GM18499 (cell line): ENCODE measurements around the gene MCOLN2.
"Not testable (repeated sequence)": the region's sequence is repeated elsewhere in the genome, so short reads cannot be mapped to it uniquely, and the experiment has no call there.

ENCODE experiments used
- ATAC-seq: cut with Tn5 transposase; IDR thresholded peaks from one replicate; pipeline ENCODE4 v1.9.1; 2021; ENCODE audit warnings: moderate number of reproducible peaks; ENCODE audit not compliant: insufficient read depth, unreplicated experiment

MCOLN2 gene

GRCh38 chr1:84988588-84988987, 8.3 kb downstream of the MCOLN2 start:
- peak; percentile 48 for ATAC-seq

DNA sequence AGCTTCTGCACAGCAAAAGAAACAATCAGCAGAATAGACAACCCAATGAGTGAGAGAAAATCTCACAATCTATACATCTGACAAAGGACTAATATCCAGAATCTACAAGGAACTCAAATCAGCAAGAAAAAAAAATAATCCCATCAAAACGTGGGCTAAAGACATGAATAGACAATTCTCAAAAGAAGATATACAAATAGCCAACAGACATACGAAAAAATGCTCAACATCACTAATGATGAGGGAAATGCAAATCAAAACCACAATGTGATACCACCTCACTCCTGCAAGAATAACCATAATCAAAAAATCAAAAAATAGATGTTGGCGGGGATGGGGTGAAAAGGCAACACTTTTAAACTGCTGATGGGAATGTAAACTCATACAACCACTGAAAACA, 10.4 kb downstream of the MCOLN2 start:
- not testable (repeated sequence) for ATAC-seq

GRCh38 chr1:84985365-84985764, 11.5 kb downstream of the MCOLN2 start:
- ATAC-seq, result no peak

- ATAC-seq, result no peak
These were observed 14.5 kb downstream of the MCOLN2 start for GRCh38 chr1:84982395-84982794.

- no peak for ATAC-seq
These were observed 21.9 kb downstream of the MCOLN2 start for GRCh38 chr1:84975035-84975434.

DNA sequence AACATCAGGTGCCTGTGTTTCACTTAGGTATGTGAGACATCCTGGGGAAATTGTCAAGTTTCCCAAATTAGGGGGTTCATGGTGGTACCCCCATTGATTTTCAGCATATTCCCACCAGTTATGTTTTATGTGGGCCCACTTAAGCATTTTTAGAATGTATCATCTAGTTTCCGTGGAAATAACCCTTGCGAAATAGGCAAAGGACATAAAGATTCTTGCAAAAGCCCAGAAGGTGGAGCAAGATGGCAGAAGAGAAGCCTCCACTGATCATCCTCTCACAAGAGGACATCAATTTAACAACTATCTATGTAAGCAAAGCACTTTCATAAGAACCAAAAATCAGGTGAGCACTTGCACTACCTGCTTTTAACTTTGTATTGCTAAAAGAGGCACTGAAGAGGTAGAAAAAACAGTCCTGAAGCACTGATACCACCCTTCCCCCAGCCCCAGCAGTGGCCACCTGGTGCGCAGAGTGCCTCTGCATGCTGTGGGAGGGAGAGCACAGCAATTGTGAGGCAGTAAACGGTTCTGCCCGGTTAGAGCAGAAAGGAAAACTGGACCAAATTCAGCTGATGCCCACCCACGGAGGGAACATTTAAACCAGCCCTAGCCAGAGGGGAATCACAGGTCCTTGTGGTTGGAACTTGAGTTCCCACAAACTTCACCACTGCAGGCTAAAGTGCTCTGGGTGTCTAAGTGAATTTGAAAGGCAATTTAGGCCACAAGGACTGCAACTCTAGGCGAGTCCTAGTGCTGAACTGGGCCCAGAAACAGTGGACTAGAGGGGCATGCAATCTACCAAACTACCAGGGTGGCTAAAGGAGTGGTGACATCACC, 23.2 kb downstream of the MCOLN2 start:
- ATAC-seq, result no peak

DNA sequence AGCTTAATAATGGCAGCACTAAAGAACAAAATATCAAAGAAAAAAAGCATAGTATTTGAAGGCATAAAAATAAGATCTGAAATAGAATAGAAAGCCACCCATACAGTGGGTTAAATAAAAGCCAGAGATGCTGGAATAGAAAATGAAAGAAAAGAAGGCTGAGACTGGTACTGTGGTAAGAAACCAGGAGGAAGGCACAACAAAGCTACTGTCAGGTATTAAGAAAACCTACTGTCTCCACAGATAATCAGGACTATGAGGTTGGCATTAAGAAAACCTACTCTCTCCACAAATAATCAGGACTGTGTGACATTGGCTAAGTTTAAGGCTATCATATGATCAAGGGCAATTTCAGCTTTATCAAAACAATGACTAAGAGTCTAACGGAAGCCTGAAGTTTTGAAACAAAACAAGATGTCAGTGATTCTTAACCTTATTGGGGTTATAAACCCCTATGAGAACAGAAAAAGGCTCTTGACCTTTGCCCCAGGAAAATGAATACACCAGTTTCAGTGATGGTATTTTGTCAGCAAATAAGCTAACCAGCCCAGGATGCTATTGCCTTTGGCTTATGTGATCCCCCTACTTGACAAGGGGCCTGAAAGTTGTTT, 24.4 kb downstream of the MCOLN2 start:
- peak; percentile 27 for ATAC-seq

GRCh38 chr1:84971957-84972356, 25.0 kb downstream of the MCOLN2 start:
- no peak for ATAC-seq

DNA sequence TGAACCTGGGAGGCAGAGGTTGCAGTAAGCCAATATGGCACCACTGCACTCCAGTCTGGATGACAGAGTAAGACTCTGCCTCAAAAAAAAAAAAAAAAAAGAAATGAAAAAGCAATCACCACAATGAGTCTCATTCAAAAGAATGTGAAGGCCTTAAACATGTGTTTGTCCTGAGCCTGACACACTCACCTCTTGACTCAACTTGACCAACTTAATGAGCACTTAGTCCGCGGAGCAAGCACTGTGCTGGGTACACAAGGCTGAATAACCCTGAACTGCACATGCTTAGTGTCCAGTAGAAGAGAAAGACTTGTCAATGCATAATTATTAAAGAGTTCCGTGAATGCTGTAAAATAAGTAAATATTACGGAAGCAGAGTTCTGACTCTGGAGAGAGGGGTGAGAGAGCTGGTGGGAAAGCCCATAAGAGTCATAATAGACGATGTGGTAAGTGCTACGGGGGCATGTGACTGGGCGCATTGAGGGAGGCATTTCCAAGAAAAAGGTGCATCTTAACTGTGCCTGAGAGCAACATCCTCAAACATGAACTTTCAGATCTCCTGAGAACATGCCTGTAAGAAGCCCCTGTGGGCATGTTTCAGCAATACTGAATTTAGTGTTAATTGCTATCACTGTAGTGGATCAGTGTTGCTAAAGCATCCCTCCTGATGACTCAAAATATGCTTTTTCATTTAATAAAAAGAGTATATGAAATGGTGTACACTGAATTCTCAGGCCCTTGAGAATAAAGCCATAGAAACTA, 27.2 kb downstream of the MCOLN2 start:
- peak; percentile 37 for ATAC-seq

GRCh38 chr1:84968865-84969264, 28.0 kb downstream of the MCOLN2 start:
- no peak for ATAC-seq

GRCh38 chr1:84968101-84968500, 28.8 kb downstream of the MCOLN2 start:
- ATAC-seq, result no peak

DNA sequence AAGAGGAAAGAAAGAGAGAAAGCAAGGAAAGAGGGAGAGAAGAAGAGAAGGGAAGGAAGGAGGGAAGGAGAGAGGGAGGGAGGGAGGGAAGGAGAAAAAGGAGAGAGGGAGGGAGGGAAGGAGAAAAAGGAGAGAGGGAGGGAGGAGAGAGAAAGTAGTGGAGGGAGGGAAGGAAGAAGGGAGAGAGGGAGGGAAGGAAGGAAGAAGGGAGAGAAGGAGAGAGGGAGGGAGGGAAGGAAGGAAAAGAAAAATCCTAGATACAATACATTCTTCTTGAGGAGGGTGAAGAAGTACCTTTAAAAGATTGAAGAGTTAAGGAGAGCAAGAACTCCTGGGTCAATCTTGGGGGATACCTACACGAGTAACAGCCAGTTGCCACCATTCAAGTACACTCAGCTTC, 29.2 kb downstream of the MCOLN2 start:
- ATAC-seq, result no peak

GRCh38 chr1:84963021-84963420, 33.9 kb downstream of the MCOLN2 start:
- ATAC-seq, result no peak

GRCh38 chr1:84961316-84961715, 35.6 kb downstream of the MCOLN2 start:
- ATAC-seq, result no peak

GRCh38 chr1:84960371-84960770, 36.5 kb downstream of the MCOLN2 start:
- no peak for ATAC-seq

- ATAC-seq, result peak; percentile 71
These were observed 37.6 kb downstream of the MCOLN2 start for GRCh38 chr1:84959294-84959693.

DNA sequence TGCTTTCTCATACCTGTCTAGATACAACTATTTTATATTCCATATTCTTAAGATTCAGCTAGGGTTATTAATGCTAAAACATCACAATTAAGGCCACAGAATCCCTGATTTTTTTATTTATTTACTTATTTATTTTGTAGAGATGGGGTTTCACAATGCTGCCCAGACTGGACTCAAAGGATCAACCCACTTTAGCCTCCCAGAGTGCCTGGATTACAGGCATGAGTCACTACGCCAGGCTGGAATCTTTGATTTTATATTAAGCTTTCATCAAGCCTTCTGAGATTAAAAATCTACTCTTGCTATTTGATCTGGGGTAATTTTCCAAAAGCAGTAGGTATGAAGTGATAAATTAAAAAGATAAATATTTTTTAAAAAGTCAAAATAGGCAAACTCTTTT, 38.9 kb downstream of the MCOLN2 start:
- ATAC-seq, result no peak

- ATAC-seq, result no peak
These were observed 40.3 kb downstream of the MCOLN2 start for GRCh38 chr1:84956655-84957054.

GRCh38 chr1:84956097-84956496, 40.8 kb downstream of the MCOLN2 start:
- ATAC-seq, result no peak

- ATAC-seq, result no peak
These were observed 47.2 kb downstream of the MCOLN2 start for GRCh38 chr1:84949664-84950063.
